ENCODE measurements around the gene RTP1. TPM values are rescaled to one million over a fixed set of nuclear protein-coding genes. Genes with fewer than 3 reads are reported as not detected.
"Not testable (repeated sequence)": the region's sequence is repeated elsewhere in the genome, so short reads cannot be mapped to it uniquely, and the experiment has no call there.

The RTP1 gene
- total RNA-seq, 4 donors from 2014 or later = not detected

GRCh38 chr3:187169231-187169960, 27.9 kb upstream of the RTP1 start:
- TF ChIP-seq POLR2AphosphoS5 (IDR thresholded peaks at IDR 0.05) (no peak), EP300 (IDR thresholded peaks at IDR 0.05; ENCODE audit: low read depth) (no peak), CTCF (IDR thresholded peaks at IDR 0.05) (no peak), POLR2A (IDR thresholded peaks at IDR 0.05) (no peak)
- no peaks in the 10 kb centered on the region for H3K9me3 ChIP-seq
- H3K4me1 ChIP-seq = peaks cover 0 to 7% (median 2%) of the 10 kb centered on the region in 4 donors
- no peak overlapping the region for H3K4me3 ChIP-seq
- intact Hi-C loops (cut with DNase I; ENCODE audit: low total_unique reads) = loop anchor here (10.0 kb wide), 1 partner anchor 325 kb away; the partner anchor contains the start of gene ADIPOQ
- no peaks in the 10 kb centered on the region for H3K36me3 ChIP-seq
- H3K27ac ChIP-seq = no peak overlapping the region
- WGBS, 2 donors (ENCODE audit: low coverage in 1 of 2) = 53 to 81% methylated on average over 2 of the region's 2 CpGs
- in situ Hi-C loops (cut with MboI; ENCODE audit: low pct_ligation_motif_present in 1 of 4, low pct_unique_long_range_greater_than_20kb in 1 of 4, low sequenced_read_pairs in 3 of 4) = loop anchor here (10.0 to 25.0 kb wide), 4 partner anchors 55 to 557 kb away; partner anchors contain the start of genes AHSG (in 4 of the 4) and ADIPOQ (in 3 of the 4)
- DNase-seq = no peak
- no peaks in the 10 kb centered on the region for H3K27me3 ChIP-seq

- H3K27ac ChIP-seq; H3K4me3 ChIP-seq; H3K27me3 ChIP-seq; H3K9me3 ChIP-seq; intact Hi-C loops (cut with DNase I; ENCODE audit: low total_unique reads); H3K36me3 ChIP-seq; DNase-seq; H3K4me1 ChIP-seq: not testable (repeated sequence)
- in situ Hi-C loops (cut with MboI; ENCODE audit: low pct_ligation_motif_present in 1 of 4, low pct_unique_long_range_greater_than_20kb in 1 of 4, low sequenced_read_pairs in 3 of 4) = loop anchor here (25.0 kb wide), 2 partner anchors 334 to 559 kb away; partner anchors contain the start of genes AHSG (in 4 of the 4) and ADIPOQ (in 1 of the 4)
- 92 to 93% methylated on average over 4 to 5 of the region's 5 CpGs for WGBS, 2 donors (ENCODE audit: low coverage in 1 of 2)
These were observed 26.4 kb upstream of the RTP1 start for GRCh38 chr3:187170911-187171310.

GRCh38 chr3:187172929-187173328, 24.4 kb upstream of the RTP1 start:
- Histone ChIP-seq H3K9me3 (no peaks in the 10 kb centered on the region), H3K4me1 (peaks cover 0 to 7% (median 0%) of the 10 kb centered on the region in 4 donors), H3K36me3 (no peaks in the 10 kb centered on the region), H3K27ac (no peak overlapping the region), H3K4me3 (no peak overlapping the region), H3K27me3 (no peaks in the 10 kb centered on the region)
- WGBS, 2 donors (ENCODE audit: low coverage in 1 of 2) = 90 to 95% methylated on average over 2 of the region's 2 CpGs
- no peak for TF ChIP-seq POLR2A (IDR thresholded peaks at IDR 0.05)
- TF ChIP-seq CTCF (IDR thresholded peaks at IDR 0.05) = no peak
- TF ChIP-seq EP300 (IDR thresholded peaks at IDR 0.05; ENCODE audit: low read depth) = no peak
- TF ChIP-seq POLR2AphosphoS5 (IDR thresholded peaks at IDR 0.05) = no peak
- DNase-seq = no peak
- in situ Hi-C loops (cut with MboI; ENCODE audit: low pct_ligation_motif_present in 1 of 4, low pct_unique_long_range_greater_than_20kb in 1 of 4, low sequenced_read_pairs in 3 of 4) (loop anchor here (25.0 kb wide), 2 partner anchors 336 to 561 kb away; partner anchors contain the start of genes AHSG (in 4 of the 4) and ADIPOQ (in 1 of the 4)), intact Hi-C loops (cut with DNase I; ENCODE audit: low total_unique reads) (no loop called here)

- TF ChIP-seq EP300 (IDR thresholded peaks at IDR 0.05; ENCODE audit: low read depth) = no peak
- in situ Hi-C loops (cut with MboI; ENCODE audit: low pct_ligation_motif_present in 1 of 4, low pct_unique_long_range_greater_than_20kb in 1 of 4, low sequenced_read_pairs in 3 of 4) (no loop called here), intact Hi-C loops (cut with DNase I; ENCODE audit: low total_unique reads) (no loop called here)
- no peak for DNase-seq
- Histone ChIP-seq H3K27me3 (no peaks in the 10 kb centered on the region), H3K36me3 (no peaks in the 10 kb centered on the region), H3K27ac (no peak overlapping the region), H3K4me3 (no peak overlapping the region), H3K9me3 (no peaks in the 10 kb centered on the region), H3K4me1 (peaks cover 0 to 4% (median 0%) of the 10 kb centered on the region in 4 donors)
- 87 to 92% methylated on average over 7 of the region's 7 CpGs for WGBS, 2 donors (ENCODE audit: low coverage in 1 of 2)
These were observed 15.7 kb upstream of the RTP1 start for GRCh38 chr3:187181454-187182170.

GRCh38 chr3:187183210-187183862, 13.9 kb upstream of the RTP1 start:
- no peak overlapping the region for H3K4me3 ChIP-seq
- no peak for TF ChIP-seq CTCF (IDR thresholded peaks at IDR 0.05)
- TF ChIP-seq EP300 (IDR thresholded peaks at IDR 0.05; ENCODE audit: low read depth) = no peak
- no peak for TF ChIP-seq POLR2A (IDR thresholded peaks at IDR 0.05)
- no peak for TF ChIP-seq POLR2AphosphoS5 (IDR thresholded peaks at IDR 0.05)
- H3K27ac ChIP-seq = no peak overlapping the region
- intact Hi-C loops (cut with DNase I; ENCODE audit: low total_unique reads) = no loop called here
- H3K36me3 ChIP-seq = no peaks in the 10 kb centered on the region
- H3K9me3 ChIP-seq = no peaks in the 10 kb centered on the region
- no peak for DNase-seq
- in situ Hi-C loops (cut with MboI; ENCODE audit: low pct_ligation_motif_present in 1 of 4, low pct_unique_long_range_greater_than_20kb in 1 of 4, low sequenced_read_pairs in 3 of 4) = no loop called here
- peaks cover 0 to 10% (median 4%) of the 10 kb centered on the region in 4 donors for H3K4me1 ChIP-seq
- no peaks in the 10 kb centered on the region for H3K27me3 ChIP-seq
- WGBS, 2 donors (ENCODE audit: low coverage in 1 of 2) = 67 to 74% methylated on average over 4 to 7 of the region's 7 CpGs

Measured in transverse colon (tissue), 4 donors.